GM12891 (cell line): ENCODE measurements around the gene ACTL8.

ENCODE experiments used
- DNase-seq: peaks from one replicate; pipeline ENCODE4 v3.0.0; 2011; ENCODE audit warnings: low spot score; ENCODE audit not compliant: insufficient read length
- FAIRE-seq: peaks from 2 replicates; lab custom pipeline; 2011; peaks lifted over from hg19 to GRCh38; lab: Jason Lieb, UNC
- PAX5 ChIP-seq: IDR thresholded peaks from 2 replicates; pipeline ENCODE4 v1.6.1; 2011; ENCODE audit warnings: low read length, moderate library complexity, mild to moderate bottlenecking; ENCODE audit not compliant: insufficient read depth, severe bottlenecking
- POLR2A ChIP-seq: IDR thresholded peaks from 2 replicates; pipeline ENCODE4 v1.6.1; 2011; ENCODE audit warnings: low read depth, low read length, control low read depth
- POLR2AphosphoS5 ChIP-seq: IDR thresholded peaks from 2 replicates; pipeline ENCODE4 v1.6.1; 2011; ENCODE audit warnings: low read depth, low read length, control low read depth
- POU2F2 ChIP-seq: IDR thresholded peaks from 2 replicates; pipeline ENCODE4 v1.6.1; 2011; ENCODE audit warnings: low read depth, mild to moderate bottlenecking, control low read depth, low read length, moderate library complexity
- SPI1 ChIP-seq: IDR thresholded peaks from 2 replicates; pipeline ENCODE4 v1.6.1; 2011; ENCODE audit warnings: low read depth, low read length, control low read depth
- TAF1 ChIP-seq: IDR thresholded peaks from 2 replicates; pipeline ENCODE4 v1.6.1; 2011; ENCODE audit warnings: low read depth, low read length, control low read depth

The ACTL8 gene

GRCh38 chr1:17797478-17797877 is 42.3 kb downstream of the ACTL8 start:
- no peak for FAIRE-seq
- DNase-seq: no peak

GRCh38 chr1:17798011-17798410 is 42.9 kb downstream of the ACTL8 start:
- no peak for FAIRE-seq

More at GRCh38 chr1:17797478-17797877, 42.3 kb downstream of the ACTL8 start:
- TF ChIP-seq SPI1 (no peak), TAF1 (no peak), POU2F2 (no peak), POLR2A (no peak), POLR2AphosphoS5 (no peak), PAX5 (no peak)

GRCh38 chr1:17798799-17799382 is 43.8 kb downstream of the ACTL8 start:
- FAIRE-seq (no peak), DNase-seq (no peak)
- TF ChIP-seq PAX5 (no peak), SPI1 (no peak), TAF1 (no peak), POLR2A (no peak), POLR2AphosphoS5 (no peak), POU2F2 (no peak)

More at GRCh38 chr1:17798011-17798410, 42.9 kb downstream of the ACTL8 start:
- DNase-seq: no peak
- TF ChIP-seq POU2F2: no peak
- no peak for TF ChIP-seq POLR2AphosphoS5
- no peak for TF ChIP-seq POLR2A
- no peak for TF ChIP-seq PAX5
- TF ChIP-seq SPI1: no peak
- no peak for TF ChIP-seq TAF1

- FAIRE-seq (no peak), DNase-seq (no peak)
- TF ChIP-seq POU2F2 (no peak), POLR2A (no peak), SPI1 (no peak), PAX5 (no peak), POLR2AphosphoS5 (no peak), TAF1 (no peak)
Measured at GRCh38 chr1:17799642-17800041, 44.5 kb downstream of the ACTL8 start.

- FAIRE-seq (no peak), DNase-seq (no peak)
- TF ChIP-seq PAX5: no peak
- no peak for TF ChIP-seq SPI1
- TF ChIP-seq POLR2AphosphoS5: no peak
- no peak for TF ChIP-seq TAF1
- TF ChIP-seq POLR2A: no peak
- no peak for TF ChIP-seq POU2F2
Measured at GRCh38 chr1:17802164-17802563, 47.0 kb downstream of the ACTL8 start.

GRCh38 chr1:17802945-17803344 is 47.8 kb downstream of the ACTL8 start:
- TF ChIP-seq SPI1 (no peak), POLR2AphosphoS5 (no peak), PAX5 (no peak), POLR2A (no peak), POU2F2 (no peak), TAF1 (no peak)
- FAIRE-seq (no peak), DNase-seq (no peak)

- no peak for FAIRE-seq
- TF ChIP-seq POU2F2 (no peak), POLR2AphosphoS5 (no peak), PAX5 (no peak), SPI1 (no peak), POLR2A (no peak), TAF1 (no peak)
- DNase-seq: no peak
Measured at GRCh38 chr1:17805869-17806684, 50.9 kb downstream of the ACTL8 start.

GRCh38 chr1:17808816-17809215 is 53.7 kb downstream of the ACTL8 start:
- no peak for TF ChIP-seq SPI1
- no peak for FAIRE-seq
- DNase-seq: no peak

- DNase-seq (no peak), FAIRE-seq (no peak)
- TF ChIP-seq POLR2A (no peak), POLR2AphosphoS5 (no peak), SPI1 (no peak), TAF1 (no peak), PAX5 (no peak), POU2F2 (no peak)
Measured at GRCh38 chr1:17810668-17811067, 55.5 kb downstream of the ACTL8 start.
